HL-60 (cell line): ENCODE results near the gene C20orf204.

ENCODE experiments used
- DNase-seq, 2 experiments: peaks; one replicate each; pipeline ENCODE4 v3.0.0-alpha.2; 2010 to 2020; ENCODE audit warnings: low read depth in 1 of 2, low spot score in 1 of 2
- H3K27ac ChIP-seq: fragments of 250-450 bp; sonication (Bioruptor Pico); replicated peaks from 2 replicates; pipeline ENCODE4 v1.5.1; 2020; ENCODE audit warnings: mild to moderate bottlenecking, moderate library complexity
- H3K27me3 ChIP-seq: fragments of 250-450 bp; sonication (Bioruptor Pico); 2 replicates; pipeline ENCODE4 v1.5.1; 2021; ENCODE audit warnings: mild to moderate bottlenecking, moderate library complexity; ENCODE audit not compliant: insufficient read depth, poor library complexity, severe bottlenecking
- H3K4me3 ChIP-seq: replicated peaks from 2 replicates; pipeline ENCODE4 v1.5.1; 2011; ENCODE audit warnings: mild to moderate bottlenecking, control low read depth, low read length; ENCODE audit not compliant: insufficient read depth
- GABPA ChIP-seq: IDR thresholded peaks from 2 replicates; pipeline ENCODE4 v1.6.1; 2012; ENCODE audit warnings: low read depth
- POLR2AphosphoS5 ChIP-seq: IDR thresholded peaks from 2 replicates; pipeline ENCODE4 v1.6.1; 2012; ENCODE audit warnings: low read depth
- REST ChIP-seq: IDR thresholded peaks from 2 replicates; pipeline ENCODE4 v1.6.1; 2012; ENCODE audit warnings: low read depth; ENCODE audit not compliant: insufficient replicate concordance
- SPI1 ChIP-seq: IDR thresholded peaks from 2 replicates; pipeline ENCODE4 v1.6.1; 2012; ENCODE audit warnings: low read depth, mild to moderate bottlenecking, borderline replicate concordance
- TF ChIP-seq, protein P1 (sequence below): IDR thresholded peaks from one replicate; pipeline ENCODE4 v1.5.1; 2011; ENCODE audit warnings: low read length, control low read depth, inconsistent platforms; ENCODE audit not compliant: insufficient read depth

C20orf204 gene

GRCh38 chr20:64049060-64049877 lies 13.3 kb downstream of the C20orf204 start, which contains the start of gene SOX18:
Gene SOX18, minus strand, starts transcription at chr20:64049639. Its CDS starts 123 bp downstream, at chr20:64049516.
- DNase-seq, result peak in 1 of 2 experiments; percentile 50
- H3K27me3 ChIP-seq, result peaks cover 23% of the 10 kb centered on the region
- TF ChIP-seq, protein P1, sequence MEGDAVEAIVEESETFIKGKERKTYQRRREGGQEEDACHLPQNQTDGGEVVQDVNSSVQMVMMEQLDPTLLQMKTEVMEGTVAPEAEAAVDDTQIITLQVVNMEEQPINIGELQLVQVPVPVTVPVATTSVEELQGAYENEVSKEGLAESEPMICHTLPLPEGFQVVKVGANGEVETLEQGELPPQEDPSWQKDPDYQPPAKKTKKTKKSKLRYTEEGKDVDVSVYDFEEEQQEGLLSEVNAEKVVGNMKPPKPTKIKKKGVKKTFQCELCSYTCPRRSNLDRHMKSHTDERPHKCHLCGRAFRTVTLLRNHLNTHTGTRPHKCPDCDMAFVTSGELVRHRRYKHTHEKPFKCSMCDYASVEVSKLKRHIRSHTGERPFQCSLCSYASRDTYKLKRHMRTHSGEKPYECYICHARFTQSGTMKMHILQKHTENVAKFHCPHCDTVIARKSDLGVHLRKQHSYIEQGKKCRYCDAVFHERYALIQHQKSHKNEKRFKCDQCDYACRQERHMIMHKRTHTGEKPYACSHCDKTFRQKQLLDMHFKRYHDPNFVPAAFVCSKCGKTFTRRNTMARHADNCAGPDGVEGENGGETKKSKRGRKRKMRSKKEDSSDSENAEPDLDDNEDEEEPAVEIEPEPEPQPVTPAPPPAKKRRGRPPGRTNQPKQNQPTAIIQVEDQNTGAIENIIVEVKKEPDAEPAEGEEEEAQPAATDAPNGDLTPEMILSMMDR, result no peak
- TF ChIP-seq GABPA (no peak), REST (no peak)
- no peak within 1 kb of the TSS for H3K27ac ChIP-seq
- H3K4me3 ChIP-seq, result no peak within 1 kb of the TSS

DNA sequence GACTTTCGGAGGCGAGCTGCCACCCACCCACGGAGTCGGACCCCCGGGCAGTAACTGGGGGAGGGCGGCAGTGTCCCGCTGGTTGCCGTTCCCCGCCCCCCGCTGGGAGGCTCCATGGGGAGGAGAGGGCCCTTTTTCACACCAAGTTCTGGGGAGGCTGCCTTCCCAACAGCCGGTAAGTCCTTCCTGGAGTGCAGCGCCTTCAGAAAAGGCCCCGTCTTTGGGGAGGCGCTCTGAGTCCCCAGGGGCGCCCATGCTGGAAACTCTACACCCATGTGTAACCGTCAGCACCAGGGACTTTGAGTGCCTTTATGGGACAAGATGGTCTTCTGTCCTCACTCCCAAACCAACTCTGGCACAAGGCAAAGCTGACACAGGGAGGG lies 13.9 kb downstream of the C20orf204 start:
- H3K27ac ChIP-seq, result no peak overlapping the region
- H3K27me3 ChIP-seq, result peaks cover 23% of the 10 kb centered on the region
- TF ChIP-seq SPI1 (no peak), REST (no peak), POLR2AphosphoS5 (no peak), GABPA (no peak)
- TF ChIP-seq, protein P1, result no peak
- no peak for DNase-seq
- H3K4me3 ChIP-seq, result no peak overlapping the region

DNA sequence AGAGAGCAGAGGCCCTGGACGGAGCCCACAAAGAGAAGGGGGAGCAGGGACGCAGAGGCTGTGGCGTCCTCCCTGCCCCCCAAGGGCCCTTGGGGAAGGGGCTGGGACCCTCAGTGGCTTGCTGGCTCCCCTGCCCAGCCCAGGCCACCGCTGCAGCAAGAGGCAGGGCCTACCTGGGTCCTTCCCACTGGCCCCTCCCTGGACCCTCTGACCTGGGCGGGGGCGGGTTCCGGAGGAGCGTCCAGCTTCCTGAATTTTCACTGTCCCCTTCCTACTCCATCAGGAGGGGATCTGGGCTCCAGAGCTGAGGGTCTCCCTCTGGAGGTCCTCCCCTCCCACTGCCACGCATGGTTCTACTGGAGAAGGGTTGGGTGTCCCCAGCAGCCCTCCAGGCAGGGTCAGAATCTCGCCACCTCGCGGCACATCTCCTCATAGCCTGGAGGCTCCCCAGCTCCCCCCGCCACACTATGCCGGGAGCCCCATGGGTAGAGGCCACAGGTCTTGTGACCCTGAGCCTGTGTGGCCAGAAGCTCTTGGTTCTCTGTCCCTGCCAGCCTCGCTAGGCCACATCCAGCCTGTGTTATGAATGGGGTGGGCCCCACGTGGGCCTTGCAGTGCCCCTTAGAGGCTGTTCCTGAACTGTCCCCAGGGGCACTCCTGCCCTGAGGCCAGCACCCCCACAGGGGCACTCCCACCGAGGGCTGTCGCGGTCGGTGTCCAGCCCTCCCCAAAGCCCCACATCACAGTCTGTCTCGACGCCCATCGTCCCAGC lies 14.5 kb downstream of the C20orf204 start:
- Histone ChIP-seq H3K27me3 (peaks cover 23% of the 10 kb centered on the region), H3K27ac (no peak overlapping the region), H3K4me3 (no peak overlapping the region)
- DNase-seq, result no peak
- TF ChIP-seq REST, result no peak
- no peak for TF ChIP-seq GABPA
- TF ChIP-seq, protein P1, result no peak
- TF ChIP-seq POLR2AphosphoS5, result no peak
- TF ChIP-seq SPI1, result no peak
